GM21390 (cell line): Measurements from ENCODE around the gene HGS.

ENCODE experiments used
- ATAC-seq: cut with Tn5 transposase; IDR thresholded peaks from one replicate; pipeline ENCODE4 v1.9.1; 2021; ENCODE audit not compliant: unreplicated experiment

HGS gene, protein sequence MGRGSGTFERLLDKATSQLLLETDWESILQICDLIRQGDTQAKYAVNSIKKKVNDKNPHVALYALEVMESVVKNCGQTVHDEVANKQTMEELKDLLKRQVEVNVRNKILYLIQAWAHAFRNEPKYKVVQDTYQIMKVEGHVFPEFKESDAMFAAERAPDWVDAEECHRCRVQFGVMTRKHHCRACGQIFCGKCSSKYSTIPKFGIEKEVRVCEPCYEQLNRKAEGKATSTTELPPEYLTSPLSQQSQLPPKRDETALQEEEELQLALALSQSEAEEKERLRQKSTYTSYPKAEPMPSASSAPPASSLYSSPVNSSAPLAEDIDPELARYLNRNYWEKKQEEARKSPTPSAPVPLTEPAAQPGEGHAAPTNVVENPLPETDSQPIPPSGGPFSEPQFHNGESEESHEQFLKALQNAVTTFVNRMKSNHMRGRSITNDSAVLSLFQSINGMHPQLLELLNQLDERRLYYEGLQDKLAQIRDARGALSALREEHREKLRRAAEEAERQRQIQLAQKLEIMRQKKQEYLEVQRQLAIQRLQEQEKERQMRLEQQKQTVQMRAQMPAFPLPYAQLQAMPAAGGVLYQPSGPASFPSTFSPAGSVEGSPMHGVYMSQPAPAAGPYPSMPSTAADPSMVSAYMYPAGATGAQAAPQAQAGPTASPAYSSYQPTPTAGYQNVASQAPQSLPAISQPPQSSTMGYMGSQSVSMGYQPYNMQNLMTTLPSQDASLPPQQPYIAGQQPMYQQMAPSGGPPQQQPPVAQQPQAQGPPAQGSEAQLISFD

DNA sequence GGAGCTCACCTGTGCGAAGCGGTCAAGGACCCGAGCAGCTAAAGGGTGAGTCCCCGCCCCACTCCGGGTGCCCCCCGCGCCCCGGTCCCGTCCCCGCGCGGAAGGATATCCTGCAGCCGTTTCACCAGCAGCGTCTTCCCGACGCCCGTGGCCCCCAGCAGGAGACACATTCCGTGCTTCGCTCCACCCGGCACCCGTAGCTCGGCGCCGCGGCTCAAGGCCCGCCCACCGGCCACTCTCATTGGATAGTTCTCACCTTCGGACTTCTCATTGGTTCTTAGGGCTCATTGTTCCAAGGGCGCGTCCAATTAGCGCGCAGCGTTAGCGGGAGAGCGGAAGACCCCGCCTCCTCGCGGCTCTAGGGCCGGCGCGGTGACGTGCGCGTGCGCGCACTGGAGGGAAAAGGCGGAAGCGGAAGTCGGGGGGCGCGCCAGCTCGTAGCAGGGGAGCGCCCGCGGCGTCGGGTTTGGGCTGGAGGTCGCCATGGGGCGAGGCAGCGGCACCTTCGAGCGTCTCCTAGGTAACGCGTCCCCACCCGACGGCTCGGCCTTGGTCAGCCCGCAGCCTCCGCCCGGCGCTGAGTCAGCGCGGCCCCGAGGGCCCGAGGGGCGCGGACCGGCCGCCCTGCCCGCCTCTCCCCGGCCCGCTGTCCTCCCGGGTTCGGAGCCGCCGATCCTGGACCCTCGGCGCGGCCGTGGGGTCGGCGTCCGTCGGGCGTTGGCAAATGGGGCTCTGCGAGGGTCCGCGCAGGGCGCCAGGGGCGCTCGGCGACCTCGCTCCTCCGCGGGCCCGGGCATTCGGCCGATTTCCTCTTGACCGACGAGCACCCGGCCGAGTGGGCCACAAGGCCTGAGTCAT lies at the start of gene HGS, which contains the start of gene ARL16:
TSS of gene HGS (plus strand) at position 428 of the 858 bp plus-strand sequence. CDS start at position 484, 56 bp downstream.
TSS of gene ARL16 (minus strand) at position 214 of the 858 bp plus-strand sequence. CDS start at position 170, 44 bp downstream.
- peak; percentile 91 for ATAC-seq

- ATAC-seq, result no peak
Measured at GRCh38 chr17:81635431-81635830, 48.4 kb upstream of the HGS start.

DNA sequence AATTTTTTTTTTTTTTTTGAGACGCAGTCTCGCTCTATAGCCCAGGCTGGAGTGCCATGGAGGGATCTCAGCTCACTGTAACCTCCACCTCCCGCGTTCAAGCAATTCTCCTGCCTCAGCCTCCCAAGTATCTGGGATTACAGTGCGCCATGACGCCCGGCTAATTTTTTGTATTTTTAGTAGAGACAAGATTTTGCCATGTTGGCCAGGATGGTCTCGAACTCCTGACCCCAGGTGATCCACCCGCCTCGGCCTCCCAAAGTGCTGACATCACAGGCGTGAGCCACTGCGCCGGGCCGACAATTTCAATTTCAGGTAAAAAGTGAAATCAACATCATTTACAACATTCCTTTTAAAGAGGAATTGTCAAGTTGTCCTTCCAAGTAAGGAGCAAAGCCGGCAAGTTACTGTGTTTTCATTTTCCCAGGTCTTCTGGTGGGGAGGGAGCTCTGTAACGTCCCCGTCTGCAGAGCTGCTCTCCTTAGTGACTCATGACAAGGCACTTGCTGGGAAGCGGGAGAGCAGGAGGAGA lies 47.8 kb upstream of the HGS start:
- ATAC-seq, result no peak

- ATAC-seq, result peak; percentile 84
Measured at GRCh38 chr17:81636505-81637288, 47.1 kb upstream of the HGS start, which contains the start of the genes NPLOC4 and TSPAN10. Gene NPLOC4, minus strand, starts transcription at chr17:81637112. Its CDS starts 182 bp downstream, at chr17:81636930. Gene TSPAN10, plus strand, starts transcription at chr17:81637196. Its CDS starts 5,217 bp downstream, at chr17:81642413.

DNA sequence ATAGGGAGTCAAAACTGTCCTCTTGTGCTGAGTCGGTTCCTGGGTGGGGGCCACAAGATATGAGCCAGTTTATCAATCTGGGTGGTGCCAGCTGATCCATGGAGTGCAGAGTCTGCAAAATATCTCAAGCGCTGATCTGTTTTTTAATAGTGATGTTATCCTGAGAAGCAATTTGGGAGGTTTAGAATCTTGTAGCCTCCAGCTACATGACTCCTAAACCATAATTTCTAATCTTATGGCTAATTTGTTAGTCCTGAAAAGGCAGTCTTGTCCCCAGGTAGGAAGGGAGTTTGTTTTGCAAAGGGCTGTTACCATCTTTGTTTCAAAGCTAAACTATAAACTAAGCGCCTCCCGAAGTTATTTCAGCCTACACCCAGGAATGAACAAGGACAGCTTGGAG lies 45.1 kb upstream of the HGS start:
- no peak for ATAC-seq

DNA sequence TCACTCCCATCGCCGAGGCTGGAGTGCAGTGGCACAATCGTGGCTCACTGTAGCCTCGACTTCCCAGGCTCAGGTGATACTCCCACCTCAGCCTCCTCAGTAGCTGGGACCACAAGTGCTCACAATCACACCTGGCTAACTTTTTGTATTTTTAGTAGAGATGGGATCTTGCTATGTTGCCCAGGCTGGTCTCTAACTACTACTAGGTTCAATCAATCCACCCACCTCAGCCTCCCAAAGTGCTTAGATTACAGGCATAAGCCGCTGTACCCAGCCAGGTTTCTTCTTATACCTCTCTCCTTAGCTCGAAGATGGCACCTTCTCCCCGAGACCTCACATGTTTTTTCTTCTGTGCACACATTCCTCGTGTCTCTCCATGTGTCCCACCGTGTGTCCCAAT lies 43.8 kb upstream of the HGS start:
- no peak for ATAC-seq

- no peak for ATAC-seq
Measured at GRCh38 chr17:81641825-81642489, 41.9 kb upstream of the HGS start.

GRCh38 chr17:81644496-81644895 lies 39.3 kb upstream of the HGS start:
- ATAC-seq, result no peak

GRCh38 chr17:81644976-81645952 lies 38.5 kb upstream of the HGS start:
- ATAC-seq, result no peak

DNA sequence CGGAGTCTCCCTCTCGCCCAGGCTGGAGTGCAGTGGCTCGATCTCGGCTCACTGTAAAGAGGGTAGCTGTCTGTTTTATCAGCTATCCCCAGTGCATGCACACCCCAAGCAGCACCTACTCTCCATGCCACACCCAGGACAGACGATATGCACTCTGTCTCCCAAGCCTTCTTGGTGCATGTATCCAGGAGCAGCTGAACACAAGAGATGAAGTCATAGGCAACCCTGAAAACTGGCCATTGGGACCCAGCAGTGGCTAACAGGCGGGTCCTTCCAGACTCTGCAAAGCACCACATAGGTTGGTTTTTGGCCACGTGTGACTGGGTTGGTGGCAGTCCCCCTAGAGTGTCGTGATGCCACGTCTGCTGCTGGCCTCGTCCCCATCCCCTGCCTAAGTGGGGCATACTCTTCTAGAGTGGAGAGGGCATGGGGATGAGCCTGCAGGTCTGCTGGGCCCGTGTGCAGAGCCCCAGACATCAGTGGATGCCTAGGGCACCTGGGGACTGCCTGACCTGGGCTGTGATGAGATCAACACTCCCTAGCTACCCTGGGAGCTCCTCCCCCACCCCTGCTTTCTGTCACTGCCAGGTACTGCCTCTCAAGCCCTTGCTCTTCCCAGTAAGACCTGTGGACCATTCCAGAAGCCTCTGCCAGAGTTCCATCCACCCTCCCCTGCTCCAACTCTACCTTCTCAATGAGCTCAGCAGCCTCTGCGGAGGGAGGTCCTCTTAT lies 36.8 kb upstream of the HGS start:
- no peak for ATAC-seq

- ATAC-seq, result no peak
Measured at GRCh38 chr17:81647640-81648012, 36.2 kb upstream of the HGS start.

DNA sequence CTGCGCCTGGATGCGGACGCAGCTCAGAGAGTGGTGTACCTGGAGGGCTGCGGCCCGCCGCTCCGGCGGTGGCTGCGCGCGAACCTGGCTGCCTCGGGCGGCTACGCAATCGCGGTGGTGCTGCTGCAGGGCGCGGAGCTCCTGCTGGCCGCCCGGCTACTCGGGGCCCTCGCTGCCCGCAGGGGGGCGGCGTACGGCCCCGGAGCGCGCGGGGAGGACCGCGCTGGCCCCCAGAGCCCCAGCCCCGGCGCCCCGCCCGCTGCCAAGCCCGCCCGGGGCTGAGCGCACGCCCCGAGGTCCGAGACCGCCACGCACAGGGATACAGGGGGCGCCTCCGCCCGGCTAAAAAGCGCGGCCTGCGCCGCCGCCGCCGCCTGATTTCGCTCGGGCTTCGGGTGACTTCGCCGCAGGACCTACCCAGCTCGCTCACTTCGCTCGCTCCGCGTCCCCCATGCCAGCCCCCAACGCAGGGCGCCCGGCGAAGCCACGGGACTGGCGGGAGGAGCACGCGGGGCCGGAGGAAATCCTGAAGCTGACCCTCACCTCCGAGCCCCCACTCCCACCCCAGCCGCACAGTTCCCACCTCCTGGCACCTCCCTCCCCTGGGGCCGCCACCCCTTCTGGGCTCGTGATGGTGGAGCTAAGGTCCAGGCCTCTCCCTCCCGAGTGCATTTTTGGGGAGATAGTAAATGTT lies 35.7 kb upstream of the HGS start:
- no peak for ATAC-seq

- ATAC-seq, result no peak
Measured at GRCh38 chr17:81648707-81649085, 35.1 kb upstream of the HGS start.

- no peak for ATAC-seq
Measured at GRCh38 chr17:81650951-81651350, 32.9 kb upstream of the HGS start.

- no peak for ATAC-seq
Measured at GRCh38 chr17:81651692-81652091, 32.1 kb upstream of the HGS start.

DNA sequence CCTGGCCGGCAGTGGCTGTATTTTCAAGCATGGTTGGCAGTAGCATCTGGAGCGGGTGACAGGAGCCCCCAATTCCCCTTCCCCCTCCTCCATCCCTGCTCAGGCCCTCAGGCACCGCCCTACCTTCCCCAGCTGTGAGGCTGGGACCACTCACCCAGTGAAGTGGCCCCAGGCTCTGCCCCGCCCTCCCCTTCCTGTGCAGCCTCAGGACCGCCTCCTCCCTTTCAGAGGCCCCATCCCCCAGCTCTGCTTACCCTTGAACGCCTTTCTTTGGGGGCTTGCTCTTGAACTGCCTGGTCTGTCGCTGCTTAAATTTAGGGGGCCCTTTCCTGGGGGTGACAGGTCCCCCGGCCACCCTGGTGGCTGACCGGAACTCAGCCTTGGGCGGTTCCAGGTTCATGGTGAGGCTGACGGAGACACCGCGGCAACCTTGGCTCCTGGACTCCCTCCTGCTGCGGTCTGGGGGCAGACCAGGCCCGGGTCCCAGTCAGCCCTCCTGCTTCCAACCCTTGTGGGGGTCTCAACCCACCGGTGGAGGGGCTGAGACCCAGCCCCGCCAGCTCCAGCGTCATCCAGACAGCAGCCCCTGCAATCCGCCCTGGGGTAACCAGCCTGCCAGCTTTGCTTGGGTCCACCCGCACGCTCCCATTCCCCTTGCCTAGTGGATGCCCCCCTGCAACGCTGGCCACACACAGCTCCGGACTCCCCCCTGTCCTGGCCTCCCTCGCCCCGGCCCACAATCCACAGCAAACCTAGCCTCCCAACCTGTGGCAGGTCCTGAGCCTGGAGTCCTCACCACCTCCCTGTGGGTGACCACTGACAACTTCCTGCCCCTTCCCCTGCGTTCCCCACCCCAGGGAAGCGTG lies 30.7 kb upstream of the HGS start:
- no peak for ATAC-seq
